NT2/D1 (cell line): ENCODE measurements around the gene RPL32.
"Not testable (repeated sequence)": the region's sequence is repeated elsewhere in the genome, so short reads cannot be mapped to it uniquely, and the experiment has no call there.

Experiments used
- SUZ12 ChIP-seq: IDR thresholded peaks from 2 replicates; pipeline ENCODE4 v1.6.1; 2011; ENCODE audit not compliant: insufficient read length, insufficient read depth; ENCODE audit errors: extremely low read depth
- YY1 ChIP-seq: IDR thresholded peaks from 2 replicates; pipeline ENCODE4 v1.6.1; 2011; ENCODE audit not compliant: insufficient read length, insufficient read depth
- ZNF274 ChIP-seq: IDR thresholded peaks from 2 replicates; pipeline ENCODE4 v1.6.1; 2011; ENCODE audit warnings: mild to moderate bottlenecking, low read depth, low read length

DNA sequence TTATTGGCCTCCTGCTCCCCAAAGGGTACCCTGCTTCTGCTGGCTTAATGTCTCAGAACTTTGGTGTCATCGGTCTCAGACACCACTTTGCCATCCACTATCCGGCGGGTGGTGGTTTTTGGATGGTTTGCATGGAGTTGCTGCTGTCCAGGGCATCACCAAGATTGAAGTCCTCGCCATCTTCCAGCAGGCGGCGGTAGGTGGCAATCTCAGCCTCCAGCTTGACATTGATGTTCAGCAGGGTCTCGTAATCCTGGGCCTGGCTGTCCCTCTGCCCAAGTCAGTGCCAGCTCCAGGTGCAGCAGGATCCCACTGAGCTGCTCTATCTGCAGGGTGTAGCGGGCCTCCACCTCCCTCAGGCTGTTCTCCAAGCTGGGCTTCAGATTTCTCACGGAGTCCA is 54.0 kb downstream of the RPL32 start:
- not testable (repeated sequence) for TF ChIP-seq YY1, SUZ12, ZNF274
